ENCODE measurements around the gene SERGEF. TPM values are rescaled to one million over a fixed set of nuclear protein-coding genes. Genes with fewer than 3 reads are reported as not detected.

Gene SERGEF
- total and polyA plus RNA-seq, 2 experiments from 2014 or later: 18.3 to 23.2 TPM

GRCh38 chr11:17740649-17741235 lies 272.1 kb downstream of the SERGEF start:
- Histone ChIP-seq H3K79me2 (ENCODE audit: insufficient read depth) (no peaks in the 10 kb centered on the region), H4K20me1 (ENCODE audit: insufficient read depth) (no peaks in the 10 kb centered on the region), H3K27ac (no peak overlapping the region), H2AFZ (no peak overlapping the region), H3F3A (ENCODE audit: insufficient read depth) (no peaks in the 10 kb centered on the region), H3K4me1 (ENCODE audit: insufficient read depth) (peaks cover 4% of the 10 kb centered on the region; the same call in 1 of the 2 replicates), H3K4me3 (no peak overlapping the region), H3K36me3 (ENCODE audit: low read depth) (no peaks in the 10 kb centered on the region), H3K9me2 (ENCODE audit: insufficient read depth) (no peaks in the 10 kb centered on the region), H3K27me3 (replicated peaks; ENCODE audit: insufficient read depth) (peaks cover 27% of the 10 kb centered on the region), H3K9me3 (ENCODE audit: low read depth) (no peaks in the 10 kb centered on the region), H3K9ac (no peak overlapping the region), H3K4me2 (ENCODE audit: unreplicated experiment) (no peak overlapping the region)
- no peak for DNase-seq
- in situ Hi-C loops (cut with MboI): no loop called here
- 48 to 60% methylated on average over 7 of the region's 7 CpGs for WGBS, 2 experiments (ENCODE audit: low coverage in 1 of 2, low lambda C conversion rate in 2 of 2, missing lambda C conversion rate in 2 of 2)
- no peak for TF ChIP-seq EZH2 (IDR thresholded peaks at IDR 0.05; ENCODE audit: insufficient read depth, poor library complexity, severe bottlenecking)
- TF ChIP-seq EZH2phosphoT487 (IDR thresholded peaks at IDR 0.05; ENCODE audit: insufficient read depth, low read depth): no peak

- H3K36me3 ChIP-seq (ENCODE audit: low read depth): no peaks in the 10 kb centered on the region
- H3K9me3 ChIP-seq (ENCODE audit: low read depth): no peaks in the 10 kb centered on the region
- no peak overlapping the region for H3K9ac ChIP-seq
- H3K79me2 ChIP-seq (ENCODE audit: insufficient read depth): no peaks in the 10 kb centered on the region
- no peak for TF ChIP-seq EZH2 (IDR thresholded peaks at IDR 0.05; ENCODE audit: insufficient read depth, poor library complexity, severe bottlenecking)
- no peak for TF ChIP-seq EZH2phosphoT487 (IDR thresholded peaks at IDR 0.05; ENCODE audit: insufficient read depth, low read depth)
- H2AFZ ChIP-seq: no peak overlapping the region
- H4K20me1 ChIP-seq (ENCODE audit: insufficient read depth): no peaks in the 10 kb centered on the region
- H3K4me1 ChIP-seq (ENCODE audit: insufficient read depth): peaks cover 4% of the 10 kb centered on the region; the same call in 1 of the 2 replicates
- in situ Hi-C loops (cut with MboI): no loop called here
- no peaks in the 10 kb centered on the region for H3K9me2 ChIP-seq (ENCODE audit: insufficient read depth)
- H3K4me2 ChIP-seq (ENCODE audit: unreplicated experiment): no peak overlapping the region
- 28 to 69% methylated on average over 2 to 6 of the region's 6 CpGs for WGBS, 2 experiments (ENCODE audit: low coverage in 1 of 2, low lambda C conversion rate in 2 of 2, missing lambda C conversion rate in 2 of 2)
- H3F3A ChIP-seq (ENCODE audit: insufficient read depth): no peaks in the 10 kb centered on the region
- H3K27ac ChIP-seq: no peak overlapping the region
- DNase-seq: no peak
- no peak overlapping the region for H3K4me3 ChIP-seq
- peaks cover 30% of the 10 kb centered on the region for H3K27me3 ChIP-seq (replicated peaks; ENCODE audit: insufficient read depth)
These were observed 272.9 kb downstream of the SERGEF start for GRCh38 chr11:17739945-17740338.

- peaks cover 30% of the 10 kb centered on the region for H3K27me3 ChIP-seq (replicated peaks; ENCODE audit: insufficient read depth)
- H3K4me1 ChIP-seq (ENCODE audit: insufficient read depth): no peaks in the 10 kb centered on the region
- H4K20me1 ChIP-seq (ENCODE audit: insufficient read depth): no peaks in the 10 kb centered on the region
- H3F3A ChIP-seq (ENCODE audit: insufficient read depth): no peaks in the 10 kb centered on the region
- no peak for TF ChIP-seq EZH2phosphoT487 (IDR thresholded peaks at IDR 0.05; ENCODE audit: insufficient read depth, low read depth)
- TF ChIP-seq EZH2 (IDR thresholded peaks at IDR 0.05; ENCODE audit: insufficient read depth, poor library complexity, severe bottlenecking): no peak
- no peaks in the 10 kb centered on the region for H3K9me3 ChIP-seq (ENCODE audit: low read depth)
- no peaks in the 10 kb centered on the region for H3K9me2 ChIP-seq (ENCODE audit: insufficient read depth)
- no peak overlapping the region for H3K4me3 ChIP-seq
- 37 to 41% methylated on average over 10 of the region's 10 CpGs for WGBS, 2 experiments (ENCODE audit: low coverage in 1 of 2, low lambda C conversion rate in 2 of 2, missing lambda C conversion rate in 2 of 2)
- no peaks in the 10 kb centered on the region for H3K79me2 ChIP-seq (ENCODE audit: insufficient read depth)
- in situ Hi-C loops (cut with MboI): no loop called here
- H3K36me3 ChIP-seq (ENCODE audit: low read depth): no peaks in the 10 kb centered on the region
- H3K4me2 ChIP-seq (ENCODE audit: unreplicated experiment): no peak overlapping the region
- no peak for DNase-seq
- no peak overlapping the region for H2AFZ ChIP-seq
- H3K27ac ChIP-seq: no peak overlapping the region
- no peak overlapping the region for H3K9ac ChIP-seq
These were observed 274.5 kb downstream of the SERGEF start for GRCh38 chr11:17738151-17738973.

Other genes starting within 250 kb of the SERGEF start
- not detected in 2 replicates for gene TPH1, start 33.2 kb upstream of the SERGEF start, total RNA-seq (2014; rRNA removed; shearing (Covaris generic))
- not detected in 2 replicates for gene TPH1, start 33.2 kb upstream of the SERGEF start, polyA plus RNA-seq (2016; fragmentation: Nextera tagmentation; extraction: Ambion mirVana)
- gene SAAL1, start 93.0 kb upstream of the SERGEF start, total RNA-seq (2014; rRNA removed; shearing (Covaris generic)): 7.5 and 12.6 TPM in 2 replicates
- 11.6 and 12.9 TPM in 2 replicates for gene SAAL1, start 93.0 kb upstream of the SERGEF start, polyA plus RNA-seq (2016; fragmentation: Nextera tagmentation; extraction: Ambion mirVana)
- not detected in 2 replicates for gene MRGPRX3, start 119.5 kb upstream of the SERGEF start, total RNA-seq (2014; rRNA removed; shearing (Covaris generic))
- gene MRGPRX3, start 119.5 kb upstream of the SERGEF start, polyA plus RNA-seq (2016; fragmentation: Nextera tagmentation; extraction: Ambion mirVana): not detected in 2 replicates
- gene MRGPRX4, start 159.8 kb upstream of the SERGEF start, total RNA-seq (2014; rRNA removed; shearing (Covaris generic)): not detected in 2 replicates
- not detected in 2 replicates for gene MRGPRX4, start 159.8 kb upstream of the SERGEF start, polyA plus RNA-seq (2016; fragmentation: Nextera tagmentation; extraction: Ambion mirVana)
- gene SAA4, start 223.8 kb upstream of the SERGEF start, total RNA-seq (2014; rRNA removed; shearing (Covaris generic)): not detected in 2 replicates
- not detected in 2 replicates for gene SAA4, start 223.8 kb upstream of the SERGEF start, polyA plus RNA-seq (2016; fragmentation: Nextera tagmentation; extraction: Ambion mirVana)
- gene SAA2, start 235.6 kb upstream of the SERGEF start, total RNA-seq (2014; rRNA removed; shearing (Covaris generic)): not detected in 2 replicates
- gene SAA2, start 235.6 kb upstream of the SERGEF start, polyA plus RNA-seq (2016; fragmentation: Nextera tagmentation; extraction: Ambion mirVana): not detected in 2 replicates